Esophagus squamous epithelium (tissue), 5 donors: ENCODE measurements around the gene AGBL1. TPM values are rescaled to one million over a fixed set of nuclear protein-coding genes. Genes with fewer than 3 reads are reported as not detected.

Experiments used
- DNase-seq: peaks from one replicate; lab custom pipeline; 2025; lab: John Stamatoyannopoulos, UW
- H3K27ac ChIP-seq, 4 donors: fragments of 200-600 bp; sonication (generic); one replicate each; pipeline ENCODE4 v1.5.1; 2016 to 2019; ENCODE audit warnings: mild to moderate bottlenecking in 1 of 4
- H3K27me3 ChIP-seq, 4 donors: fragments of 200-600 bp; sonication (generic); 1 replicate in 3 of 4; 2 replicates in 1 of 4; pipeline versions ENCODE4 v1.5.1 to v1.6.0; 2017 to 2021; ENCODE audit warnings: antibody characterized with exemption in 1 of 4
- H3K36me3 ChIP-seq, 3 donors: fragments of 200-600 bp; sonication (generic); one replicate each; pipeline ENCODE4 v1.5.1; 2016 to 2019
- H3K4me1 ChIP-seq, 3 donors: fragments of 200-600 bp; sonication (generic); one replicate each; pipeline ENCODE4 v1.5.1; 2017 to 2019
- H3K4me3 ChIP-seq, 4 donors: fragments of 200-600 bp; sonication (generic); 1 replicate in 3 of 4; 2 replicates in 1 of 4; pipeline ENCODE4 v1.5.1; 2016 to 2019; ENCODE audit warnings: mild to moderate bottlenecking in 2 of 4, moderate library complexity in 1 of 4
- H3K9me3 ChIP-seq, 3 donors: fragments of 200-600 bp; sonication (generic); one replicate each; pipeline ENCODE4 v1.5.1; 2016 to 2019
- CTCF ChIP-seq, 6 experiments: fragments of 450-650 bp in 4 of 6; fragments of 200-600 bp in 2 of 6; sonication (generic) in 2 of 6; IDR thresholded peaks; one replicate each; pipeline ENCODE4 v1.5.1; 2016 to 2019; ENCODE audit warnings: antibody characterized with exemption in 6 of 6, mild to moderate bottlenecking in 4 of 6, moderate library complexity in 4 of 6
- POLR2A ChIP-seq, 4 donors: fragments of 450-650 bp; IDR thresholded peaks; one replicate each; pipeline ENCODE4 v1.6.1; 2017; ENCODE audit warnings: antibody characterized with exemption in 4 of 4, mild to moderate bottlenecking in 4 of 4, moderate library complexity in 3 of 4
- WGBS, 2 donors: methylation state at CpG; one replicate each; pipeline ENCODE4 v1.1.5; 2018; 5-methylcytosine and 5-hydroxymethylcytosine counted together
- intact Hi-C: fragments of 100-400 bp; cut with DNase I; formaldehyde crosslinking; loops from one replicate; pipeline ENCODE4 v1.15.0; 2022
- total RNA-seq, 4 donors: library from RNA; depleted of rRNA; stranded (reverse); fragments of >200 nt; gene quantifications; one replicate each; pipeline ENCODE4 v1.1.0, GENCODE V29; 2016
- donor health status: DM: yes; HTN: yes; CAD: no.

AGBL1 gene
- total RNA-seq, 4 donors from 2014 or later = 0.11 to 0.21 (median 0.19) TPM; not detected in 1

GRCh38 chr15:86316726-86317383 lies 237.2 kb downstream of the AGBL1 start:
- Histone ChIP-seq H3K36me3 (no peaks in the 10 kb centered on the region), H3K9me3 (no peaks in the 10 kb centered on the region), H3K4me3 (no peak overlapping the region), H3K4me1 (peaks cover 0 to 24% (median 2%) of the 10 kb centered on the region in 3 donors), H3K27me3 (no peaks in the 10 kb centered on the region), H3K27ac (peak overlapping the region; percentile 31 to 79 (median 60))
- TF ChIP-seq CTCF (IDR thresholded peaks at IDR 0.05) (no peak), POLR2A (IDR thresholded peaks at IDR 0.05) (no peak)
- no peak for DNase-seq
- intact Hi-C loops = no loop called here
- 32 to 51% methylated on average over 6 of the region's 6 CpGs for WGBS, 2 donors

GRCh38 chr15:86317384-86317740 lies 237.7 kb downstream of the AGBL1 start:
- peak overlapping the region in 3 of 4 donors; percentile 56 to 79 (median 64) for H3K27ac ChIP-seq
- TF ChIP-seq POLR2A (IDR thresholded peaks at IDR 0.05) (no peak), CTCF (IDR thresholded peaks at IDR 0.05) (no peak)
- no peaks in the 10 kb centered on the region for H3K9me3 ChIP-seq
- intact Hi-C loops = no loop called here
- WGBS, 2 donors = 18% methylated on average over 4 of the region's 4 CpGs
- DNase-seq = no peak
- no peak overlapping the region for H3K4me3 ChIP-seq
- H3K27me3 ChIP-seq = no peaks in the 10 kb centered on the region
- peaks cover 0 to 21% (median 2%) of the 10 kb centered on the region in 3 donors for H3K4me1 ChIP-seq
- no peaks in the 10 kb centered on the region for H3K36me3 ChIP-seq

- no peaks in the 10 kb centered on the region for H3K9me3 ChIP-seq
- H3K4me1 ChIP-seq = peaks cover 0 to 6% (median 5%) of the 10 kb centered on the region in 3 donors
- H3K36me3 ChIP-seq = no peaks in the 10 kb centered on the region
- 27 to 64% methylated on average over 1 of the region's 1 CpG for WGBS, 2 donors
- intact Hi-C loops = loop anchor here (10.0 kb wide), 1 partner anchor 62 kb away; no protein-coding TSS in a partner anchor
- H3K27ac ChIP-seq = no peak overlapping the region
- H3K4me3 ChIP-seq = no peak overlapping the region
- no peak for TF ChIP-seq CTCF (IDR thresholded peaks at IDR 0.05)
- TF ChIP-seq POLR2A (IDR thresholded peaks at IDR 0.05) = no peak
- no peak for DNase-seq
- H3K27me3 ChIP-seq = no peaks in the 10 kb centered on the region
Observed at GRCh38 chr15:86322629-86323028, 243.0 kb downstream of the AGBL1 start.

GRCh38 chr15:86327230-86327865 lies 247.7 kb downstream of the AGBL1 start:
- DNase-seq = no peak
- Histone ChIP-seq H3K9me3 (peaks cover 0 to 21% (median 0%) of the 10 kb centered on the region in 3 donors), H3K27me3 (no peaks in the 10 kb centered on the region), H3K36me3 (no peaks in the 10 kb centered on the region), H3K4me3 (no peak overlapping the region), H3K4me1 (peaks cover 5 to 28% (median 10%) of the 10 kb centered on the region in 3 donors), H3K27ac (peak overlapping the region in 2 of 4 donors; percentile 18 to 46)
- intact Hi-C loops = loop anchor here (10.0 kb wide), 1 partner anchor 57 kb away; no protein-coding TSS in a partner anchor
- no peak for TF ChIP-seq CTCF (IDR thresholded peaks at IDR 0.05)
- TF ChIP-seq POLR2A (IDR thresholded peaks at IDR 0.05) = no peak
- WGBS, 2 donors = 10 to 29% methylated on average over 2 of the region's 2 CpGs

GRCh38 chr15:86328658-86329057 lies 249.0 kb downstream of the AGBL1 start:
- peaks cover 0 to 40% (median 10%) of the 10 kb centered on the region in 3 donors for H3K4me1 ChIP-seq
- H3K9me3 ChIP-seq = peaks cover 0 to 21% (median 0%) of the 10 kb centered on the region in 3 donors
- no peaks in the 10 kb centered on the region for H3K27me3 ChIP-seq
- H3K27ac ChIP-seq = peak overlapping the region in 3 of 4 donors; percentile 36 to 71 (median 40)
- no peaks in the 10 kb centered on the region for H3K36me3 ChIP-seq
- 54 to 67% methylated on average over 2 of the region's 2 CpGs for WGBS, 2 donors
- DNase-seq = no peak
- TF ChIP-seq POLR2A (IDR thresholded peaks at IDR 0.05) = no peak
- TF ChIP-seq CTCF (IDR thresholded peaks at IDR 0.05) = no peak
- no peak overlapping the region for H3K4me3 ChIP-seq
- intact Hi-C loops = loop anchor here (10.0 kb wide), 1 partner anchor 56 kb away; no protein-coding TSS in a partner anchor
